ENCODE data around the gene GCGR. TPM values are rescaled to one million over a fixed set of nuclear protein-coding genes. Genes with fewer than 3 reads are reported as not detected.

GCGR gene
- total and polyA plus RNA-seq, 2 of the 13 experiments (the other 11 are each of a cell fraction or from before 2014, with no cell fraction given), result 0.04 to 0.13 TPM

GRCh38 chr17:81832608-81833159 is 28.7 kb downstream of the GCGR start (continued):
- TF ChIP-seq ZNF503 (CRISPR knock-in tag; IDR thresholded peaks at IDR 0.05) (0 out of 2 replicates have a peak, but pooled peaks have one; percentile 26), SOX6 (IDR thresholded peaks at IDR 0.05) (no peak), SOX6 (CRISPR knock-in tag; IDR thresholded peaks at IDR 0.05) (no peak), NKX3-1 (CRISPR knock-in tag; IDR thresholded peaks at IDR 0.05) (no peak; the same call in 1 of the 2 replicates), AKAP8 (CRISPR knock-in tag; IDR thresholded peaks at IDR 0.05) (no peak; the same call in 1 of the 2 replicates), SNRNP70 (IDR thresholded peaks at IDR 0.05; ENCODE audit: low read depth, low read length) (no peak), ZNF343 (CRISPR knock-in tag; IDR thresholded peaks at IDR 0.05) (no peak), MTA1 (CRISPR knock-in tag; IDR thresholded peaks at IDR 0.05; ENCODE audit: borderline replicate concordance) (no peak; the same call in 1 of the 2 replicates), TEAD2 (CRISPR knock-in tag; IDR thresholded peaks at IDR 0.05) (0 out of 2 replicates have a peak, but pooled peaks have one; percentile 32), ZNF136 (CRISPR knock-in tag; IDR thresholded peaks at IDR 0.05; ENCODE audit: low read depth) (no peak), EP300 (IDR thresholded peaks at IDR 0.05; ENCODE audit: low read depth in 2 of 2, low read length in 2 of 2) (no peak), EP300 (CRISPR knock-in tag; IDR thresholded peaks at IDR 0.05; ENCODE audit: borderline replicate concordance) (no peak), ZNF773 (CRISPR knock-in tag; IDR thresholded peaks at IDR 0.05; ENCODE audit: borderline replicate concordance) (peak; percentile 55; the same call in 1 of the 2 replicates), NRL (CRISPR knock-in tag; IDR thresholded peaks at IDR 0.05; ENCODE audit: borderline replicate concordance) (peak; percentile 87; the same call in 1 of the 2 replicates), HHEX (CRISPR knock-in tag; IDR thresholded peaks at IDR 0.05) (no peak), ZNF580 (CRISPR knock-in tag; IDR thresholded peaks at IDR 0.05; ENCODE audit: borderline replicate concordance, low read depth) (no peak), CEBPB (IDR thresholded peaks at IDR 0.05; ENCODE audit: borderline replicate concordance, low read depth, low read length) (no peak), ATF5 (CRISPR knock-in tag; IDR thresholded peaks at IDR 0.05; ENCODE audit: low read depth) (no peak), SAFB2 (CRISPR knock-in tag; IDR thresholded peaks at IDR 0.05; ENCODE audit: borderline replicate concordance, low read depth) (0 out of 2 replicates have a peak, but pooled peaks have one; percentile 4), NFATC3 (CRISPR knock-in tag; IDR thresholded peaks at IDR 0.05) (no peak), E2F2 (CRISPR knock-in tag; IDR thresholded peaks at IDR 0.05; ENCODE audit: borderline replicate concordance) (peak; percentile 87; the same call in 1 of the 2 replicates), ZFYVE20 (CRISPR knock-in tag; IDR thresholded peaks at IDR 0.05; ENCODE audit: borderline replicate concordance, low read depth) (no peak), ZNF12 (CRISPR knock-in tag; IDR thresholded peaks at IDR 0.05) (no peak), RAD21 (CRISPR knock-in tag; IDR thresholded peaks at IDR 0.05) (no peak; the same call in 1 of the 2 replicates), HIVEP1 (CRISPR knock-in tag; IDR thresholded peaks at IDR 0.05) (no peak), THYN1 (CRISPR knock-in tag; IDR thresholded peaks at IDR 0.05; ENCODE audit: borderline replicate concordance, low read depth) (no peak), HNF4A (CRISPR knock-in tag; IDR thresholded peaks at IDR 0.05) (no peak), ERF (CRISPR knock-in tag; IDR thresholded peaks at IDR 0.05) (no peak), KDM2A (CRISPR knock-in tag; IDR thresholded peaks at IDR 0.05; ENCODE audit: borderline replicate concordance, low read depth) (no peak)

All from HepG2 (cell line).